Measurements from ENCODE around the gene ZNF236. TPM values are rescaled to one million over a fixed set of nuclear protein-coding genes. Genes with fewer than 3 reads are reported as not detected.

ZNF236 gene
- total RNA-seq, 4 donors from 2014 or later: 6.2 to 16.5 (median 10.7) TPM

GRCh38 chr18:76957384-76958355, 135.3 kb downstream of the ZNF236 start:
- H3K27ac ChIP-seq: no peak overlapping the region
- peaks cover 7 to 85% (median 11%) of the 10 kb centered on the region in 3 donors for H3K36me3 ChIP-seq
- H3K27me3 ChIP-seq: no peaks in the 10 kb centered on the region
- H3K4me3 ChIP-seq: no peak overlapping the region
- 86 to 90% methylated on average over 16 to 17 of the region's 18 CpGs for WGBS, 2 donors
- peaks cover 0 to 12% (median 0%) of the 10 kb centered on the region in 3 donors for H3K4me1 ChIP-seq
- TF ChIP-seq, protein P1, sequence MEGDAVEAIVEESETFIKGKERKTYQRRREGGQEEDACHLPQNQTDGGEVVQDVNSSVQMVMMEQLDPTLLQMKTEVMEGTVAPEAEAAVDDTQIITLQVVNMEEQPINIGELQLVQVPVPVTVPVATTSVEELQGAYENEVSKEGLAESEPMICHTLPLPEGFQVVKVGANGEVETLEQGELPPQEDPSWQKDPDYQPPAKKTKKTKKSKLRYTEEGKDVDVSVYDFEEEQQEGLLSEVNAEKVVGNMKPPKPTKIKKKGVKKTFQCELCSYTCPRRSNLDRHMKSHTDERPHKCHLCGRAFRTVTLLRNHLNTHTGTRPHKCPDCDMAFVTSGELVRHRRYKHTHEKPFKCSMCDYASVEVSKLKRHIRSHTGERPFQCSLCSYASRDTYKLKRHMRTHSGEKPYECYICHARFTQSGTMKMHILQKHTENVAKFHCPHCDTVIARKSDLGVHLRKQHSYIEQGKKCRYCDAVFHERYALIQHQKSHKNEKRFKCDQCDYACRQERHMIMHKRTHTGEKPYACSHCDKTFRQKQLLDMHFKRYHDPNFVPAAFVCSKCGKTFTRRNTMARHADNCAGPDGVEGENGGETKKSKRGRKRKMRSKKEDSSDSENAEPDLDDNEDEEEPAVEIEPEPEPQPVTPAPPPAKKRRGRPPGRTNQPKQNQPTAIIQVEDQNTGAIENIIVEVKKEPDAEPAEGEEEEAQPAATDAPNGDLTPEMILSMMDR (IDR thresholded peaks at IDR 0.05): no peak
- no peak for TF ChIP-seq POLR2A (IDR thresholded peaks at IDR 0.05)
- intact Hi-C loops (cut with DNase I): no loop called here
- DNase-seq: no peak
- H3K9me3 ChIP-seq: no peaks in the 10 kb centered on the region

- Histone ChIP-seq H3K27ac (no peak overlapping the region), H3K9me3 (no peaks in the 10 kb centered on the region), H3K4me3 (no peak overlapping the region), H3K27me3 (no peaks in the 10 kb centered on the region), H3K4me1 (peaks cover 0 to 4% (median 0%) of the 10 kb centered on the region in 3 donors), H3K36me3 (peaks cover 7 to 76% (median 10%) of the 10 kb centered on the region in 3 donors)
- TF ChIP-seq, protein P1 (IDR thresholded peaks at IDR 0.05): no peak
- TF ChIP-seq POLR2A (IDR thresholded peaks at IDR 0.05): no peak
- no peak for DNase-seq
- intact Hi-C loops (cut with DNase I): no loop called here
- 69 to 84% methylated on average over 9 to 15 of the region's 16 CpGs for WGBS, 2 donors
Observed at GRCh38 chr18:76958692-76959341, 136.5 kb downstream of the ZNF236 start.

DNA sequence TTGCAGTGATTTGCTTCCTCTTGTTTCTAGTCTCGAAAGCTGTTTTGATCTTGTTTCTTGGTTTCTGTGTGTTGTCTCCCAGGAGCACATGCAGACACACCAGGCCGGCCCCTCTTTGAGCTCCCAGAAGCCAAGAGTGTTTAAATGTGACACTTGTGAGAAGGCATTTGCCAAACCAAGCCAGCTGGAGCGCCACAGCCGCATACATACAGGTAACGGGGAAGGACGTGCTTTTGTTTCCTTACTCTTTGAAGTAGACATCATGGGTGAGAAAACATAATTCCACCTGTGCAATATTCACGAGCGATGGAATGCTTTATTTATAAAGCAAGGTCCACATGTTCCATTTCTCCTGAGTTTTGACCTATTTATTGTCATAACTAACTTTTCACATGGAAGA, 137.2 kb downstream of the ZNF236 start:
- intact Hi-C loops (cut with DNase I): no loop called here
- Histone ChIP-seq H3K4me1 (no peaks in the 10 kb centered on the region), H3K4me3 (no peak overlapping the region), H3K27me3 (no peaks in the 10 kb centered on the region), H3K27ac (no peak overlapping the region), H3K9me3 (no peaks in the 10 kb centered on the region), H3K36me3 (peaks cover 7 to 76% (median 10%) of the 10 kb centered on the region in 3 donors)
- TF ChIP-seq, protein P1 (IDR thresholded peaks at IDR 0.05): no peak
- TF ChIP-seq POLR2A (IDR thresholded peaks at IDR 0.05): no peak
- DNase-seq: no peak
- WGBS, 2 donors: 89 to 90% methylated on average over 8 of the region's 8 CpGs

GRCh38 chr18:76960528-76961035, 138.2 kb downstream of the ZNF236 start:
- Histone ChIP-seq H3K4me1 (no peaks in the 10 kb centered on the region), H3K4me3 (no peak overlapping the region), H3K27ac (no peak overlapping the region), H3K27me3 (no peaks in the 10 kb centered on the region), H3K9me3 (no peaks in the 10 kb centered on the region), H3K36me3 (peaks cover 7 to 76% (median 10%) of the 10 kb centered on the region in 3 donors)
- 95 to 98% methylated on average over 13 to 16 of the region's 16 CpGs for WGBS, 2 donors
- DNase-seq: no peak
- TF ChIP-seq, protein P1 (IDR thresholded peaks at IDR 0.05): no peak
- no peak for TF ChIP-seq POLR2A (IDR thresholded peaks at IDR 0.05)
- intact Hi-C loops (cut with DNase I): no loop called here

GRCh38 chr18:76962851-76963250, 140.5 kb downstream of the ZNF236 start:
- H3K4me1 ChIP-seq: no peaks in the 10 kb centered on the region
- H3K27ac ChIP-seq: no peak overlapping the region
- intact Hi-C loops (cut with DNase I): no loop called here
- TF ChIP-seq, protein P1 (IDR thresholded peaks at IDR 0.05): no peak
- TF ChIP-seq POLR2A (IDR thresholded peaks at IDR 0.05): no peak
- WGBS, 2 donors: 89 to 100% methylated on average over 1 of the region's 1 CpG
- no peak for DNase-seq
- no peaks in the 10 kb centered on the region for H3K9me3 ChIP-seq
- H3K4me3 ChIP-seq: no peak overlapping the region
- H3K27me3 ChIP-seq: no peaks in the 10 kb centered on the region
- peaks cover 0 to 64% (median 10%) of the 10 kb centered on the region in 3 donors for H3K36me3 ChIP-seq
